Measurements from ENCODE around the gene ZNF454.

ZNF454 gene

GRCh38 chr5:178965465-178966055 lies 24.6 kb downstream of the ZNF454 start:
- no peak overlapping the region for H3K4me3 ChIP-seq (ENCODE audit: low read depth, low read length)
- TF ChIP-seq CTCF (IDR thresholded peaks at IDR 0.05; ENCODE audit: low read depth, low read length): no peak

- TF ChIP-seq CTCF (IDR thresholded peaks at IDR 0.05; ENCODE audit: low read depth, low read length): no peak
- no peak overlapping the region for H3K4me3 ChIP-seq (ENCODE audit: low read depth, low read length)
Measured at GRCh38 chr5:178981381-178981780, 40.4 kb downstream of the ZNF454 start.

GRCh38 chr5:178982941-178983340 lies 41.9 kb downstream of the ZNF454 start:
- H3K4me3 ChIP-seq (ENCODE audit: low read depth, low read length): no peak overlapping the region
- no peak for TF ChIP-seq CTCF (IDR thresholded peaks at IDR 0.05; ENCODE audit: low read depth, low read length)

GRCh38 chr5:178983728-178984127 lies 42.7 kb downstream of the ZNF454 start:
- no peak for TF ChIP-seq CTCF (IDR thresholded peaks at IDR 0.05; ENCODE audit: low read depth, low read length)
- H3K4me3 ChIP-seq (ENCODE audit: low read depth, low read length): no peak overlapping the region

- no peak for TF ChIP-seq CTCF (IDR thresholded peaks at IDR 0.05; ENCODE audit: low read depth, low read length)
- no peak overlapping the region for H3K4me3 ChIP-seq (ENCODE audit: low read depth, low read length)
Measured at GRCh38 chr5:178984145-178985072, 43.4 kb downstream of the ZNF454 start.

- TF ChIP-seq CTCF (IDR thresholded peaks at IDR 0.05; ENCODE audit: low read depth, low read length): no peak
Measured at GRCh38 chr5:178986326-178986960, 45.4 kb downstream of the ZNF454 start.

More at GRCh38 chr5:178986326-178986960, 45.4 kb downstream of the ZNF454 start:
- H3K4me3 ChIP-seq (ENCODE audit: low read depth, low read length): no peak overlapping the region

All from WI38 (cell line).